Endodermal cell (in vitro differentiated cells): ENCODE results near the gene SLC35G3. TPM values are rescaled to one million over a fixed set of nuclear protein-coding genes. Genes with fewer than 3 reads are reported as not detected.

Source experiments
- DNase-seq: peaks from one replicate; pipeline ENCODE4 v3.0.0-alpha.2; 2017
- H3K27ac ChIP-seq: 2 replicates; pipeline ENCODE4 v1.5.1; 2013; ENCODE audit warnings: mild to moderate bottlenecking, low read depth, low read length, moderate library complexity
- H3K27me3 ChIP-seq: 2 replicates; pipeline ENCODE4 v1.6.1; 2013; ENCODE audit warnings: mild to moderate bottlenecking, low read length, moderate library complexity; ENCODE audit not compliant: insufficient read depth, control insufficient read depth, poor library complexity, severe bottlenecking
- H3K36me3 ChIP-seq: 2 replicates; pipeline ENCODE4 v1.7.0; 2013; ENCODE audit warnings: mild to moderate bottlenecking, low read length, moderate library complexity; ENCODE audit not compliant: control insufficient read depth, insufficient read depth
- H3K4me1 ChIP-seq: one replicate; pipeline ENCODE4 v1.7.0; 2013; ENCODE audit warnings: low read length; ENCODE audit not compliant: control insufficient read depth, insufficient read depth
- H3K4me3 ChIP-seq: 2 replicates; pipeline ENCODE4 v1.5.1; 2013; ENCODE audit warnings: mild to moderate bottlenecking, low read length, moderate library complexity
- H3K9ac ChIP-seq: 2 replicates; pipeline ENCODE4 v1.6.1; 2013; ENCODE audit warnings: mild to moderate bottlenecking, low read length, moderate library complexity; ENCODE audit not compliant: poor library complexity, severe bottlenecking; ENCODE audit errors: extremely low read depth
- H3K9me3 ChIP-seq: 2 replicates; pipeline ENCODE4 v1.6.1; 2013; ENCODE audit warnings: mild to moderate bottlenecking, low read length, moderate library complexity; ENCODE audit not compliant: control insufficient read depth
- H3K27ac Mint-ChIP-seq: 2 replicates; pipeline ENCODE4 v1.8.0; 2020; ENCODE audit warnings: mixed read lengths
- H3K27me3 Mint-ChIP-seq: 2 replicates; pipeline ENCODE4 v1.8.0; 2021; ENCODE audit warnings: mild to moderate bottlenecking, mixed read lengths; ENCODE audit not compliant: insufficient read depth
- H3K36me3 Mint-ChIP-seq: 2 replicates; pipeline ENCODE4 v1.8.0; 2020; ENCODE audit warnings: low read depth, mixed read lengths
- H3K4me1 Mint-ChIP-seq: 2 replicates; pipeline ENCODE4 v1.8.0; 2020; ENCODE audit warnings: mixed read lengths
- H3K4me3 Mint-ChIP-seq: 2 replicates; pipeline ENCODE4 v1.8.0; 2020; ENCODE audit warnings: mild to moderate bottlenecking, moderate library complexity, mixed read lengths
- H3K9me3 Mint-ChIP-seq: 2 replicates; pipeline ENCODE4 v1.8.0; 2020; ENCODE audit warnings: mild to moderate bottlenecking, mixed read lengths
- WGBS, 2 experiments: methylation state at CpG; one replicate each; pipeline versions ENCODE4 v1.1.5 to v1.1.7; 2013; ENCODE audit warnings: missing lambda C conversion rate in 2 of 2, mixed read lengths in 1 of 2; ENCODE audit not compliant: insufficient coverage in 1 of 2, insufficient read length in 1 of 2; 5-methylcytosine and 5-hydroxymethylcytosine counted together
- total RNA-seq, 2 donors: library from RNA; stranded (reverse); fragmentation: NEBNext Ultra II Directional in 1 of 2; extraction: Animal tissue kit (Norgen Biotek cat#: 25700) in 1 of 2; gene quantifications; 2 replicates in 1 of 2; 3 replicates in 1 of 2; pipeline ENCODE4 v1.2.1, GENCODE V29; 2021
- TF ChIP-seq, protein P1 (sequence below): fragments of 200-600 bp; sonication (generic); conservative IDR thresholded peaks from 2 replicates; pipeline ENCODE4 v1.5.0; 2021; ENCODE audit warnings: antibody characterized with exemption, mild to moderate bottlenecking

SLC35G3 gene
- total RNA-seq, 2 donors from 2014 or later, result not detected

DNA sequence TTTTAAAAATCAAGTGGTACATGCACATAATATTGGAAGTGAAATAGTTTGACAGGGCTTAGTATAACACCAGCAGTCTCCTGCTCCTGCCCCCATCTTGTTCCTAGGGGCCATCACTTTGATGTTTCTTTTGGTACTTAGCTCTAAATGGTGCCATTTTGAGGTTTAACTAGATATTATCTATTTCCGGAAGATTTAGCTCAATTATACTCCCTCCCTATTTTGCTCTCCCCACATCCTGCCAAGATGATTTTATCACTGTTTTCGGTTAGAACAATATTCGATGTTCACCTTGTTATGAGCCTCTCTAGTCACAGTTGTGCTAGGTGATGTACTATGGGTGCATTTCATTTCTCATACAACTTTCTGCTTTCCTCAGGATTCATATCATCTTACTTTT, 20.0 kb upstream of the SLC35G3 start:
- peaks cover 13% of the 10 kb centered on the region for H3K27me3 Mint-ChIP-seq
- 93% methylated on average over 3 of the region's 3 CpGs; no CpG with 5 or more reads in 1 of the 2 experiments for WGBS, 2 experiments

DNA sequence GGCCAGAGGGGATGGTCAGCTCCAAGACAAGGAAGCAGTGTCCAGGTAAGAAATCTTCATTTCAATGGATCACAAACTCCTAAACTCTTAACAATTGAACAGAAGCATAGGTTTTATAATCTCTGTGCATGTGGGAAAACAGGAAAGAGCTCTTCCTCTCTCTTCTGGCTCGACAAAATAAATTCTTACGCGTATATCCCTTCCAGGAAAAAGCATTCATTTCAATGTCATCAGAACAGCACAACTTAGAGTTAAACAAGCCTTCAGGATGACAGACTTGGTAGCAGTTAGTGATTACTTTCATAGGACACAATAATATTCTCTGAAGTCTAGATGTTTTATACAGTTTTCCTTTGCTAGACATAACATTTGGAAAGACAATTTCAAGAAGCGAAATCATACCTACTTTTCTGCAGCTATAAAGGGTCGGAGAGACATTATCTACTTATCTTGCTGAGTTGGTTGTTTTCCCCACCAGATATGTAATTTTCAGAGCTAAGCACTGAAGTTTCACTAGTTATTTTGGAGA, 19.3 kb upstream of the SLC35G3 start:
- H3K36me3 Mint-ChIP-seq, result no peaks in the 10 kb centered on the region
- H3K9ac ChIP-seq, result no peak overlapping the region
- no peaks in the 10 kb centered on the region for H3K9me3 ChIP-seq
- no peak overlapping the region for H3K27ac ChIP-seq
- no peak overlapping the region for H3K4me3 ChIP-seq
- no peak overlapping the region for H3K4me3 Mint-ChIP-seq
- H3K27me3 Mint-ChIP-seq, result peaks cover 19% of the 10 kb centered on the region
- no peaks in the 10 kb centered on the region for H3K4me1 Mint-ChIP-seq
- 91 to 96% methylated on average over 4 to 5 of the region's 5 CpGs for WGBS, 2 experiments
- peaks cover 25% of the 10 kb centered on the region for H3K27me3 ChIP-seq
- no peak overlapping the region for H3K27ac Mint-ChIP-seq
- TF ChIP-seq, protein P1, sequence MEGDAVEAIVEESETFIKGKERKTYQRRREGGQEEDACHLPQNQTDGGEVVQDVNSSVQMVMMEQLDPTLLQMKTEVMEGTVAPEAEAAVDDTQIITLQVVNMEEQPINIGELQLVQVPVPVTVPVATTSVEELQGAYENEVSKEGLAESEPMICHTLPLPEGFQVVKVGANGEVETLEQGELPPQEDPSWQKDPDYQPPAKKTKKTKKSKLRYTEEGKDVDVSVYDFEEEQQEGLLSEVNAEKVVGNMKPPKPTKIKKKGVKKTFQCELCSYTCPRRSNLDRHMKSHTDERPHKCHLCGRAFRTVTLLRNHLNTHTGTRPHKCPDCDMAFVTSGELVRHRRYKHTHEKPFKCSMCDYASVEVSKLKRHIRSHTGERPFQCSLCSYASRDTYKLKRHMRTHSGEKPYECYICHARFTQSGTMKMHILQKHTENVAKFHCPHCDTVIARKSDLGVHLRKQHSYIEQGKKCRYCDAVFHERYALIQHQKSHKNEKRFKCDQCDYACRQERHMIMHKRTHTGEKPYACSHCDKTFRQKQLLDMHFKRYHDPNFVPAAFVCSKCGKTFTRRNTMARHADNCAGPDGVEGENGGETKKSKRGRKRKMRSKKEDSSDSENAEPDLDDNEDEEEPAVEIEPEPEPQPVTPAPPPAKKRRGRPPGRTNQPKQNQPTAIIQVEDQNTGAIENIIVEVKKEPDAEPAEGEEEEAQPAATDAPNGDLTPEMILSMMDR, result no peak
- no peak for DNase-seq
- no peaks in the 10 kb centered on the region for H3K9me3 Mint-ChIP-seq
- H3K36me3 ChIP-seq, result no peaks in the 10 kb centered on the region
- H3K4me1 ChIP-seq, result no peaks in the 10 kb centered on the region

More for the DNA sequence above, 20.0 kb upstream of the SLC35G3 start:
- Histone ChIP-seq H3K27me3 (peaks cover 18% of the 10 kb centered on the region), H3K4me1 (no peaks in the 10 kb centered on the region), H3K4me3 (no peak overlapping the region), H3K27ac (no peak overlapping the region), H3K9ac (no peak overlapping the region), H3K9me3 (no peaks in the 10 kb centered on the region), H3K36me3 (no peaks in the 10 kb centered on the region)
- no peaks in the 10 kb centered on the region for H3K4me1 Mint-ChIP-seq
- TF ChIP-seq, protein P1, result no peak
- DNase-seq, result no peak
- no peak overlapping the region for H3K4me3 Mint-ChIP-seq
- no peak overlapping the region for H3K27ac Mint-ChIP-seq
- no peaks in the 10 kb centered on the region for H3K9me3 Mint-ChIP-seq
- no peaks in the 10 kb centered on the region for H3K36me3 Mint-ChIP-seq

DNA sequence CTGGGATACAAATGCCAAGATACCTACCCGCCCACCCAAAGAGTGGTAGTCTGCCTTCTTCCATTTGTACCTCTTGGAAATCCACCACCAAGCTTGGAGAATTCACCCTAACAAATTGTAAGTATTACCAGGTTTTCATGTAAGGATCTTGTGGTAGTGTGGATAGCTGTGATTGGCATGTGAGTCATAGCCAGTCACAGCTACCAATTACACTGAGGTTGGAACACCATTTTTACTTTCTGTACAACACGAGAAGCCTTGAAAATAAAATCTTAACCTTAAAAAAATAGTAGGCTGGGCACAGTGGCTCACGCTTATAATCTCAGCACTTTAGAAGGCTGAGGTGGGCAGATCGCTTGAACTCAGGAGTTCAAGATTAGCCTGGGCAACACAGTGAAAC, 18.5 kb upstream of the SLC35G3 start:
- DNase-seq, result no peak
- Histone ChIP-seq H3K27ac (no peak overlapping the region), H3K4me3 (no peak overlapping the region), H3K4me1 (no peaks in the 10 kb centered on the region), H3K36me3 (no peaks in the 10 kb centered on the region), H3K9ac (no peak overlapping the region), H3K27me3 (peaks cover 29% of the 10 kb centered on the region), H3K9me3 (no peaks in the 10 kb centered on the region)
- Mint-ChIP-seq H3K27ac (no peak overlapping the region), H3K9me3 (no peaks in the 10 kb centered on the region), H3K4me3 (no peak overlapping the region), H3K4me1 (no peaks in the 10 kb centered on the region), H3K27me3 (peaks cover 19% of the 10 kb centered on the region), H3K36me3 (no peaks in the 10 kb centered on the region)
- WGBS, 2 experiments, result 80 to 87% methylated on average over 3 to 4 of the region's 4 CpGs
- TF ChIP-seq, protein P1, result no peak
